ENCODE measurements around the gene SEMA3C. TPM values are rescaled to one million over a fixed set of nuclear protein-coding genes. Genes with fewer than 3 reads are reported as not detected.

The SEMA3C gene
- polyA plus RNA-seq, 1 experiment, result 64.1 TPM

DNA sequence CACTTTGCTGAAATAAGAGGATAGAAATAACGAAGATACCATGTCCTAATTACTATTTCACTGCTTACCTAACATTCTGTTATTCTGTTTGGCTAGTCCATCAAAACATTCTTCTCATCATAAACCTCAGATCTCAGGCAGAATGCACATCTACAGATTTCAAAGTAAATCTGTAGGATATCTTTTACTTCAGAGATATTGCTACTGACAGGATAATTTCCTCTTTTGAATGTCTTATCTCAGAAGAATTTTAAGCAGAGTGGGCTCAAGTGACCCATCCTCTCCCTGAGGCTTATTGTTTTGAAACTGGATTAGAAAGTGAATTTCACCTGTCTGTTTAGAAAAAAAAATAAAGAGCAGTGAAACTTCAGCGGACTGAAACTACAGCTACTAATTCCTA, 83.6 kb downstream of the SEMA3C start:
- ChIA-PET POLR2A (no interaction called here), CTCF (no interaction called here)
- Histone ChIP-seq H3K27me3 (ENCODE audit: control insufficient read depth, insufficient read depth, low read length) (no peaks in the 10 kb centered on the region), H3K4me3 (ENCODE audit: low read depth, low read length) (no peak overlapping the region), H3K36me3 (ENCODE audit: control insufficient read depth, insufficient read depth, low read length) (no peaks in the 10 kb centered on the region)
- no peak for DNase-seq (ENCODE audit: low read depth)
- TF ChIP-seq, protein P1, sequence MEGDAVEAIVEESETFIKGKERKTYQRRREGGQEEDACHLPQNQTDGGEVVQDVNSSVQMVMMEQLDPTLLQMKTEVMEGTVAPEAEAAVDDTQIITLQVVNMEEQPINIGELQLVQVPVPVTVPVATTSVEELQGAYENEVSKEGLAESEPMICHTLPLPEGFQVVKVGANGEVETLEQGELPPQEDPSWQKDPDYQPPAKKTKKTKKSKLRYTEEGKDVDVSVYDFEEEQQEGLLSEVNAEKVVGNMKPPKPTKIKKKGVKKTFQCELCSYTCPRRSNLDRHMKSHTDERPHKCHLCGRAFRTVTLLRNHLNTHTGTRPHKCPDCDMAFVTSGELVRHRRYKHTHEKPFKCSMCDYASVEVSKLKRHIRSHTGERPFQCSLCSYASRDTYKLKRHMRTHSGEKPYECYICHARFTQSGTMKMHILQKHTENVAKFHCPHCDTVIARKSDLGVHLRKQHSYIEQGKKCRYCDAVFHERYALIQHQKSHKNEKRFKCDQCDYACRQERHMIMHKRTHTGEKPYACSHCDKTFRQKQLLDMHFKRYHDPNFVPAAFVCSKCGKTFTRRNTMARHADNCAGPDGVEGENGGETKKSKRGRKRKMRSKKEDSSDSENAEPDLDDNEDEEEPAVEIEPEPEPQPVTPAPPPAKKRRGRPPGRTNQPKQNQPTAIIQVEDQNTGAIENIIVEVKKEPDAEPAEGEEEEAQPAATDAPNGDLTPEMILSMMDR (IDR thresholded peaks at IDR 0.05; ENCODE audit: insufficient read depth, low read depth, low read length), result no peak

DNA sequence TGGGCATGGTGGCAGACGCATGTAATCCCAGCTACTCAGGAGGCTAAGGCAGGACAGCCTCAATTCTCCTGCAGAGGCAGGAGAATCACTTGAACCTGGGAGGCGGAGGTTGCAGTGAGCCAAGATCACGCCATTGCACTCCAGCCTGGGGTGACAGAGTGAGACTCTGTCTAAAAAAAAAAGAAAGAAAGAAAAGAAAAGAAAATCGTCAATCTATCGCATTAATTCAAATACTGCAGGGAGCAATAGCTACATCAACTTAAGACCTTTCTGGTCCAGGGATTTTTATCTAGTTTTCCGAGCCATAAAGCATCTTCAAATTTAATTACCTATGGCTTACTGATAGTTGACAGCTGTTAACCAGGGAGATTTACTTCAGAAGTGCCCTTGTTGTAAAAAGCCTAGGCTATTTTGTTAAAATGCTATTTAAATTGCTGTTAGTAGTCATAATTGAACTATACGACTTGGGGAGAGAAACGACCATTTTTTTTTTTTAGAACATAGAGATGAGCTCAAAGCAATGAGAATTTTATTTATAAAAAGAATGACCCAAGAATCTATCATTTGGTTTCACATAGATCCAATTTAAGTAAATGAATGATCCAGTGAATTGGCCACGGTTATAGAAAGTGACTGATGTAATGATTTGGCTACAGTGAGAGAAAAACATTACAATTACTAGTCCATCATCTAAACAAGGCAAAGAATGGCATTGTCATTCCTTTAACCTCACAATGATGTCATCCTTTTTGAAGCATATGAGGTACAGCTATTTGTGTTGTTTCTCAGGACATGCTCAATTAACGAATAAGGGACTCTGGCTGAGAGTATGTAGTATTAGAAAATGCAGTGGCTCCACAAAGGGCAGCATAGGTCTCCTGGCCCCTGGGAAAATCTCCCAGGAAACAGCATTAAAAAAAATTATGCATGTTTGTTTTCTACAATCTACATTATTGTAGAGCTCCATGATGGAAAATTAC, 85.3 kb downstream of the SEMA3C start:
- Histone ChIP-seq H3K27me3 (ENCODE audit: control insufficient read depth, insufficient read depth, low read length) (no peaks in the 10 kb centered on the region), H3K4me3 (ENCODE audit: low read depth, low read length) (no peak overlapping the region), H3K36me3 (ENCODE audit: control insufficient read depth, insufficient read depth, low read length) (no peaks in the 10 kb centered on the region)
- DNase-seq (ENCODE audit: low read depth), result no peak
- CTCF ChIA-PET, result interaction anchor here (0.6 to 1.0 kb wide), 2 partner anchors 27 to 152 kb away, joined by 3 read pairs; no protein-coding TSS in a partner anchor
- POLR2A ChIA-PET, result no interaction called here
- TF ChIP-seq, protein P1 (IDR thresholded peaks at IDR 0.05; ENCODE audit: insufficient read depth, low read depth, low read length), result no peak

DNA sequence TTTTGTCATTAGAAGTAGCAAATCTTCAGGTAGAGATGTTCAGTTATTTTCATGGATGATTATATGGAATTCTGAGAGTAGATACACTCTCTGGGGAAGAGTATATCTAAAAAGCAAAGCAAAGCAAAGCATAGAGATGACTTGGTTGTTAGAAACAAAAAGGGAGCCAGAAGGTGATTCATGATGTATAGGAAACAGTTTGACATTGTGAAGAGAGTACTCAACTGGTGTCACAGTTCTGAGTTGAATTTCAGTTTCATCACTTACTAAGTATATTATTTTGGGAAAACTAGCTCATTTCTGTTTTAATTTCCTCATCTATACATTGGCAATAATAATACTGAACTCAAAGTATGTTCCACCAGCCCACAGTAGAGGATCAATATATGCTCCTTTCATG, 86.8 kb downstream of the SEMA3C start:
- CTCF ChIA-PET, result no interaction called here
- TF ChIP-seq, protein P1 (IDR thresholded peaks at IDR 0.05; ENCODE audit: insufficient read depth, low read depth, low read length), result no peak

DNA sequence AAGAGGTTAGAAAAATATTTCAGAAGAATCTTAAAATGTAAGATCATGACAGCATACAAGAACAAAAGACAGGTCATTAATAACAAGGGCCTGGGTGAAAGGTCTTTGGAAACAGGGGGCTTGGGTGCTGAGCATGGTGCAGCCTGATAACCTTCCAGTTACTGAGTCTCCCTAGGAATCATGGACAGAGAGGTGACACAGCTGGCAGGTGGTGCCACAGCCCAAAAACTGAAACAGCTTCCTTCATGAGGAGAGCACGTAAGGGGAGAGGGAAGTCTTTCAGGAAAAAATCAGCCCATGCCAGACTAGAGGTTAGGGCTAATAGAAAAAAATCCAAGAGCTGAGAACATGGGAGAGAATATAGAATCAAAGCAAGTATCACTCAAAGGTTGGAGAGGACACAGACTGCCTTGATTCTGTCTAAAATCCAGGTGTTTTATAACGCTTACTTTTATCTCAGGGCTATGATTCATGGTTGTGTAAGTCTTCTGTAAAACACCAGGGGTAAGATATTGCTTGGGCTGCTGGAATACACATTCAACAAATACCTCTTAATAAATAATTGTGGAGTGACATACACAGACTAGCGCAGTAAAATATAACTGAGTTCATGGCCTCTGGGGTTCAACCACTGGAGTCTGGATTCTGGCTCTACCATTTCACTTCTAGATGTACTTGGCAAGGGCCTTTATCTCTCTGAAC, 88.1 kb downstream of the SEMA3C start:
- CTCF ChIA-PET, result interaction anchor here (0.7 kb wide), 1 partner anchor 97 kb away, joined by 4 read pairs; no protein-coding TSS in a partner anchor
- TF ChIP-seq, protein P1 (IDR thresholded peaks at IDR 0.05; ENCODE audit: insufficient read depth, low read depth, low read length), result no peak
- Histone ChIP-seq H3K36me3 (ENCODE audit: control insufficient read depth, insufficient read depth, low read length) (no peaks in the 10 kb centered on the region), H3K27me3 (ENCODE audit: control insufficient read depth, insufficient read depth, low read length) (no peaks in the 10 kb centered on the region), H3K4me3 (ENCODE audit: low read depth, low read length) (no peak overlapping the region)
- POLR2A ChIA-PET, result no interaction called here
- no peak for DNase-seq (ENCODE audit: low read depth)

More for the DNA sequence above, 86.8 kb downstream of the SEMA3C start:
- Histone ChIP-seq H3K27me3 (ENCODE audit: control insufficient read depth, insufficient read depth, low read length) (no peaks in the 10 kb centered on the region), H3K36me3 (ENCODE audit: control insufficient read depth, insufficient read depth, low read length) (no peaks in the 10 kb centered on the region), H3K4me3 (ENCODE audit: low read depth, low read length) (no peak overlapping the region)
- POLR2A ChIA-PET, result no interaction called here
- no peak for DNase-seq (ENCODE audit: low read depth)

DNA sequence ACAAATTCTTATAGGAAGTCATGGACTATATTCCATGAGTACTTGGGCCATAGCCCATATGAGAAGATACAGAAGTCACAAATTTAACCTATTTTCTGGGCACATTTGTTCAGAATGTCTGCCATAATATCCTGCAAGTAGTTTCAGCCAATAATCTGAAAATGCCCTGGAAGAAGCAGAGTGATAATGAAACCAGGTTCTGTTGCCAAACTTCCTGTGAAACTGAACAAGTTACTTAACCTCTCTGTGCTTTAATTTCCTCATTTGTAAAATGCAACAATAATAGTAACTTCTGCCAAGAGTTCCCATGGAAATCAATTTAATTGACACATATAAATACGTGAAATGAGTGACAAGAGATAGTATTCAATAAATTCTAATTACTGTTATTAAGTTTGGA, 88.8 kb downstream of the SEMA3C start:
- H3K36me3 ChIP-seq (ENCODE audit: control insufficient read depth, insufficient read depth, low read length), result no peaks in the 10 kb centered on the region
- no peaks in the 10 kb centered on the region for H3K27me3 ChIP-seq (ENCODE audit: control insufficient read depth, insufficient read depth, low read length)
- no peak for DNase-seq (ENCODE audit: low read depth)
- TF ChIP-seq, protein P1 (IDR thresholded peaks at IDR 0.05; ENCODE audit: insufficient read depth, low read depth, low read length), result no peak
- POLR2A ChIA-PET, result no interaction called here
- H3K4me3 ChIP-seq (ENCODE audit: low read depth, low read length), result no peak overlapping the region
- CTCF ChIA-PET, result no interaction called here

All from BJ (cell line).